ENCODE results near the gene GPR132. TPM values are rescaled to one million over a fixed set of nuclear protein-coding genes. Genes with fewer than 3 reads are reported as not detected.
A peak's percentile ranks its signal among the peaks of the same experiment; 100 is the strongest.

The GPR132 gene
- total and polyA plus RNA-seq, 2 experiments from 2014 or later, result 0.14 TPM; not detected in 1

DNA sequence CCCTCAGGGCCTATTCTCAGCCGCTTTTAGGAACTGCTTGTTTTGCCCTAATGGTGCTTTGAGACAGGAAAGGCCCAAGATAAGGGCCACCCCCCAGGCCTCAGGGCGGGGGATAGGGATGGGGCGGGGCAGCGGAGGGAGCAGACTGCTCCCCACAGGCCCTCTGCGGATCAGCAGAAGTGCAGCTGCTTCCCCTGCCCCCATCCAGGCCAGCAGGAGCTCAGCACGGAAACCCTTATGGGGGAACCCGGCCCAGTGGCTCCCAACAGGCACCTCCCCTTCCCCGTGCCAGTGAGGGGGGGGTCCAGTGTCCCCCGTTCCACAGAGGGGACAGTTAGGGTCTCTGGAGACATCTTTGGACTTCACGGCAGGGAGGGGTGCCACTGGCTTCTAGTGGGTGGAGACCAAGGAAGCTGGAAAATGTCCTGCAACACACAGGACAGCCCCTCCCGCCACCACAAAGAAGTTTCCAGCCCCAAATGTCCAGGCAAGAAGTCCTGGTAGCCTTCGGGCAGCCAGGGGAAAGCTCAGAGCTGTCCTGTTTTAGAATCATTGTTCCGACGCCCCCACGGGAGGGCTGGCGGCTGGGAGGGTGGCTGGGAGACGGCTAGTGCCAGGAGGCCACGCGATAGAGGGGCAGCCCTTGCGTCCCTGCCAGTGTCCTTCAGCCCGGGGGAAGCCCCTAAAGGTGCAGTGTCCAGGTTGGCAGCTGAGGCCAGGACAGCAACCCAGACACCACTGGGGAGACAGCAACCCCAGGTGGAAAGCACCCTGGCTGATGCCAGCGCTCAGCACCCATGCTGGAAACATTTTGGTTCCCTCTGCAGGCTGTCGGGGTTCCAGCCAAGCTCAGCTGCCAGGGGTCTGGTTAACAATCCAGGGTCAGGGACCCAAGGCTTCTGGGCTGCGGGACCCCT is 10.4 kb upstream of the GPR132 start:
- no peaks in the 10 kb centered on the region for H4K20me1 ChIP-seq (replicated peaks; ENCODE audit: insufficient read depth)
- H3K4me3 ChIP-seq, result no peak overlapping the region
- no peak overlapping the region for H3K4me3 Mint-ChIP-seq
- H2AFZ ChIP-seq, result peak overlapping the region; percentile 85; the same call in 1 of the 2 replicates
- H3F3A ChIP-seq (replicated peaks; ENCODE audit: low read depth), result no peaks in the 10 kb centered on the region
- H3K27ac Mint-ChIP-seq, result no peak overlapping the region
- ATAC-seq (peak; percentile 83), DNase-seq (ENCODE audit: low spot score) (peak; percentile 44)
- H3K9me3 Mint-ChIP-seq, result peaks cover 6% of the 10 kb centered on the region
- no peaks in the 10 kb centered on the region for H3K27me3 ChIP-seq (ENCODE audit: insufficient read depth)
- H3K79me2 ChIP-seq (replicated peaks; ENCODE audit: insufficient read depth), result no peaks in the 10 kb centered on the region
- H3K4me1 ChIP-seq (ENCODE audit: insufficient read depth), result peaks cover 4% of the 10 kb centered on the region; the same call in 1 of the 2 replicates
- no peak overlapping the region for H3K27ac ChIP-seq (ENCODE audit: low read depth)
- H3K36me3 Mint-ChIP-seq (ENCODE audit: low read depth), result peaks cover 4% of the 10 kb centered on the region; the same call in 2 of the 3 replicates
- no peaks in the 10 kb centered on the region for H3K36me3 ChIP-seq (ENCODE audit: insufficient read depth)
- TF ChIP-seq POLR2AphosphoS5 (IDR thresholded peaks at IDR 0.05; ENCODE audit: low read depth) (no peak), ZNF114 (CRISPR knock-in tag; IDR thresholded peaks at IDR 0.05) (no peak), EZH2phosphoT487 (IDR thresholded peaks at IDR 0.05; ENCODE audit: unreplicated experiment) (no peak), ETS1 (IDR thresholded peaks at IDR 0.05) (no peak), CREB1 (CRISPR knock-in tag; IDR thresholded peaks at IDR 0.05; ENCODE audit: low read depth) (no peak), STAT1 (IDR thresholded peaks at IDR 0.05; ENCODE audit: unreplicated experiment) (no peak), NANOG (IDR thresholded peaks at IDR 0.05; ENCODE audit: borderline replicate concordance) (no peak), JUNB (IDR thresholded peaks at IDR 0.05; ENCODE audit: unreplicated experiment) (no peak), EZH2 (IDR thresholded peaks at IDR 0.05; ENCODE audit: low read depth, unreplicated experiment) (no peak), ZNF331 (CRISPR knock-in tag; IDR thresholded peaks at IDR 0.05; ENCODE audit: low read depth) (no peak), REST (IDR thresholded peaks at IDR 0.05; ENCODE audit: unreplicated experiment) (no peak)
- TF ChIP-seq, protein P1, sequence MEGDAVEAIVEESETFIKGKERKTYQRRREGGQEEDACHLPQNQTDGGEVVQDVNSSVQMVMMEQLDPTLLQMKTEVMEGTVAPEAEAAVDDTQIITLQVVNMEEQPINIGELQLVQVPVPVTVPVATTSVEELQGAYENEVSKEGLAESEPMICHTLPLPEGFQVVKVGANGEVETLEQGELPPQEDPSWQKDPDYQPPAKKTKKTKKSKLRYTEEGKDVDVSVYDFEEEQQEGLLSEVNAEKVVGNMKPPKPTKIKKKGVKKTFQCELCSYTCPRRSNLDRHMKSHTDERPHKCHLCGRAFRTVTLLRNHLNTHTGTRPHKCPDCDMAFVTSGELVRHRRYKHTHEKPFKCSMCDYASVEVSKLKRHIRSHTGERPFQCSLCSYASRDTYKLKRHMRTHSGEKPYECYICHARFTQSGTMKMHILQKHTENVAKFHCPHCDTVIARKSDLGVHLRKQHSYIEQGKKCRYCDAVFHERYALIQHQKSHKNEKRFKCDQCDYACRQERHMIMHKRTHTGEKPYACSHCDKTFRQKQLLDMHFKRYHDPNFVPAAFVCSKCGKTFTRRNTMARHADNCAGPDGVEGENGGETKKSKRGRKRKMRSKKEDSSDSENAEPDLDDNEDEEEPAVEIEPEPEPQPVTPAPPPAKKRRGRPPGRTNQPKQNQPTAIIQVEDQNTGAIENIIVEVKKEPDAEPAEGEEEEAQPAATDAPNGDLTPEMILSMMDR (conservative IDR thresholded peaks at IDR 0.05; ENCODE audit: low read depth in 2 of 2), result no peak
- TF ChIP-seq, protein P2, sequence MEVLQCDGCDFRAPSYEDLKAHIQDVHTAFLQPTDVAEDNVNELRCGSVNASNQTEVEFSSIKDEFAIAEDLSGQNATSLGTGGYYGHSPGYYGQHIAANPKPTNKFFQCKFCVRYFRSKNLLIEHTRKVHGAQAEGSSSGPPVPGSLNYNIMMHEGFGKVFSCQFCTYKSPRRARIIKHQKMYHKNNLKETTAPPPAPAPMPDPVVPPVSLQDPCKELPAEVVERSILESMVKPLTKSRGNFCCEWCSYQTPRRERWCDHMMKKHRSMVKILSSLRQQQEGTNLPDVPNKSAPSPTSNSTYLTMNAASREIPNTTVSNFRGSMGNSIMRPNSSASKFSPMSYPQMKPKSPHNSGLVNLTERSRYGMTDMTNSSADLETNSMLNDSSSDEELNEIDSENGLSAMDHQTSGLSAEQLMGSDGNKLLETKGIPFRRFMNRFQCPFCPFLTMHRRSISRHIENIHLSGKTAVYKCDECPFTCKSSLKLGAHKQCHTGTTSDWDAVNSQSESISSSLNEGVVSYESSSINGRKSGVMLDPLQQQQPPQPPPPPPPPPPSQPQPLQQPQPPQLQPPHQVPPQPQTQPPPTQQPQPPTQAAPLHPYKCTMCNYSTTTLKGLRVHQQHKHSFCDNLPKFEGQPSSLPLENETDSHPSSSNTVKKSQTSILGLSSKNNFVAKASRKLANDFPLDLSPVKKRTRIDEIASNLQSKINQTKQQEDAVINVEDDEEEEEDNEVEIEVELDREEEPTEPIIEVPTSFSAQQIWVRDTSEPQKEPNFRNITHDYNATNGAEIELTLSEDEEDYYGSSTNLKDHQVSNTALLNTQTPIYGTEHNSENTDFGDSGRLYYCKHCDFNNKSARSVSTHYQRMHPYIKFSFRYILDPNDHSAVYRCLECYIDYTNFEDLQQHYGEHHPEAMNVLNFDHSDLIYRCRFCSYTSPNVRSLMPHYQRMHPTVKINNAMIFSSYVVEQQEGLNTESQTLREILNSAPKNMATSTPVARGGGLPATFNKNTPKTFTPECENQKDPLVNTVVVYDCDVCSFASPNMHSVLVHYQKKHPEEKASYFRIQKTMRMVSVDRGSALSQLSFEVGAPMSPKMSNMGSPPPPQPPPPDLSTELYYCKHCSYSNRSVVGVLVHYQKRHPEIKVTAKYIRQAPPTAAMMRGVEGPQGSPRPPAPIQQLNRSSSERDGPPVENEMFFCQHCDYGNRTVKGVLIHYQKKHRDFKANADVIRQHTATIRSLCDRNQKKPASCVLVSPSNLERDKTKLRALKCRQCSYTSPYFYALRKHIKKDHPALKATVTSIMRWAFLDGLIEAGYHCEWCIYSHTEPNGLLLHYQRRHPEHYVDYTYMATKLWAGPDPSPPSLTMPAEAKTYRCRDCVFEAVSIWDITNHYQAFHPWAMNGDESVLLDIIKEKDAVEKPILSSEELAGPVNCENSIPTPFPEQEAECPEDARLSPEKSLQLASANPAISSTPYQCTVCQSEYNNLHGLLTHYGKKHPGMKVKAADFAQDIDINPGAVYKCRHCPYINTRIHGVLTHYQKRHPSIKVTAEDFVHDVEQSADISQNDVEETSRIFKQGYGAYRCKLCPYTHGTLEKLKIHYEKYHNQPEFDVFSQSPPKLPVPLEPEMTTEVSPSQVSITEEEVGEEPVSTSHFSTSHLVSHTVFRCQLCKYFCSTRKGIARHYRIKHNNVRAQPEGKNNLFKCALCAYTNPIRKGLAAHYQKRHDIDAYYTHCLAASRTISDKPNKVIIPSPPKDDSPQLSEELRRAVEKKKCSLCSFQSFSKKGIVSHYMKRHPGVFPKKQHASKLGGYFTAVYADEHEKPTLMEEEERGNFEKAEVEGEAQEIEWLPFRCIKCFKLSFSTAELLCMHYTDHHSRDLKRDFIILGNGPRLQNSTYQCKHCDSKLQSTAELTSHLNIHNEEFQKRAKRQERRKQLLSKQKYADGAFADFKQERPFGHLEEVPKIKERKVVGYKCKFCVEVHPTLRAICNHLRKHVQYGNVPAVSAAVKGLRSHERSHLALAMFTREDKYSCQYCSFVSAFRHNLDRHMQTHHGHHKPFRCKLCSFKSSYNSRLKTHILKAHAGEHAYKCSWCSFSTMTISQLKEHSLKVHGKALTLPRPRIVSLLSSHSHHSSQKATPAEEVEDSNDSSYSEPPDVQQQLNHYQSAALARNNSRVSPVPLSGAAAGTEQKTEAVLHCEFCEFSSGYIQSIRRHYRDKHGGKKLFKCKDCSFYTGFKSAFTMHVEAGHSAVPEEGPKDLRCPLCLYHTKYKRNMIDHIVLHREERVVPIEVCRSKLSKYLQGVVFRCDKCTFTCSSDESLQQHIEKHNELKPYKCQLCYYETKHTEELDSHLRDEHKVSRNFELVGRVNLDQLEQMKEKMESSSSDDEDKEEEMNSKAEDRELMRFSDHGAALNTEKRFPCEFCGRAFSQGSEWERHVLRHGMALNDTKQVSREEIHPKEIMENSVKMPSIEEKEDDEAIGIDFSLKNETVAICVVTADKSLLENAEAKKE (CRISPR knock-in tag; IDR thresholded peaks at IDR 0.05), result no peak
- H3K4me2 ChIP-seq, result peak overlapping the region; percentile 48; the same call in 1 of the 2 replicates
- H3K9me2 ChIP-seq (ENCODE audit: insufficient read depth), result no peaks in the 10 kb centered on the region
- peaks cover 4% of the 10 kb centered on the region; the same call in 2 of the 3 replicates for H3K4me1 Mint-ChIP-seq
- peaks cover 11% of the 10 kb centered on the region for H3K27me3 Mint-ChIP-seq (ENCODE audit: insufficient read depth, low read depth, poor library complexity)
